Hematopoietic multipotent progenitor cell treated with erythropoietin and hydrocortisone succinate and interleukin-3 and kit ligand, for 6 days (in vitro differentiated cells): ENCODE results near the gene C15orf39.
"Not testable (repeated sequence)": the region's sequence is repeated elsewhere in the genome, so short reads cannot be mapped to it uniquely, and the experiment has no call there.

Experiments used
- DNase-seq: peaks from one replicate; pipeline ENCODE4 v3.0.0-alpha.2; 2015

C15orf39 gene

GRCh38 chr15:75201616-75202250, at the start of gene C15orf39:
TSS of gene C15orf39 (plus strand) at chr15:75201882. CDS start at chr15:75206049, 4,167 bp downstream.
- peak; percentile 89 for DNase-seq

DNA sequence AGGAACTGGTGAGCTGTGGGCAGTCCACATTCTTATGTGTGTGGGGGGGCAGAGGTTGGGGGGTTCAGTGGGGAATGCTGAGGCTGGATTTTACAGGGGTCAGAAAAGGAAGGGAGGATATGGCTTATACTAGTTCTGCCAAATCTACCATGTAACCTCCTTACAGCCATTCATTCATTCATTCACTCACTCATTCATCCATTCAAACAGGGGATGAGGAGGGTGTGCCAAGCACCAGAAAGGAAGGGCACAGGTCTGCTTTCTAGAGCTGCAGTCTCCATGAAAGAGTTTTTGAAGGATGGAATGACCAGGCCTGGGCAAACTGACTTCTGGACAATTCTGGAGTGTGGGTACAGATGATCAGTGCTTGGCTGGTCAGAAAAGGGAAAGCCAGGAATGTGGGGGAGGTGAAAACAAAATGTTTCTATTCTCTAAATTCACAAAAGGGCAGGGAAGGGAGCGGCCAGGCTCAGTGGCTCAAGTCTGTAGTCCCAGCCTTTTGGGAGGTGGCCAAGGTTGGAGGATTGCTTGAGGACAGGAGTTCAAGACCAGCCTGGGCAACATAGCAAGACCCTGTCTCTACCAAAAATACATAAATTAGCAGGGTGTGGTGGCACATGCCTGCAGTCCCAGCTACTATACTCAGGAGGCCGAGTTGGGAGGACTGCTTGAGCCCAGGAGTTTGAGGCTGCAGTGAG, 49.2 kb upstream of the C15orf39 start:
- DNase-seq, result peak; percentile 2

DNA sequence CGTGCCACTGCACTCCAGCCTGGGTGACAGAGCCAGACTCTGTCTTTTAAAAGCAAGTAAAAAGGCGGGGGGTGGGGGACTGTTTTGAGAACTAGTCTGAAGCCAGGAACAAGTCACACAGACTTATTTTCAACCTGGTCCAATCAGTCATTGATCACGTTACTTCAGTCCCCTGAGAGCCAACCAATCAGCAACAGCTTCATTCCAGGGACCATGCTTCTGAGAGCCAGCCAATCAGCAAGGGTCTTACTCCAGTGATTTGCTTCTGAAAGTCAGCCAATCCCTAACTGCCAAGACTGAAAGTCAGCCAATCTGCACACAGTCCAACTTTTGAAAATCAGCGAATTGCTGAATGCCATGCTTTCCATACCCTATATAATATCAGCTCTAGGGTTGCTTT, 48.6 kb upstream of the C15orf39 start:
- DNase-seq, result peak; percentile 92

DNA sequence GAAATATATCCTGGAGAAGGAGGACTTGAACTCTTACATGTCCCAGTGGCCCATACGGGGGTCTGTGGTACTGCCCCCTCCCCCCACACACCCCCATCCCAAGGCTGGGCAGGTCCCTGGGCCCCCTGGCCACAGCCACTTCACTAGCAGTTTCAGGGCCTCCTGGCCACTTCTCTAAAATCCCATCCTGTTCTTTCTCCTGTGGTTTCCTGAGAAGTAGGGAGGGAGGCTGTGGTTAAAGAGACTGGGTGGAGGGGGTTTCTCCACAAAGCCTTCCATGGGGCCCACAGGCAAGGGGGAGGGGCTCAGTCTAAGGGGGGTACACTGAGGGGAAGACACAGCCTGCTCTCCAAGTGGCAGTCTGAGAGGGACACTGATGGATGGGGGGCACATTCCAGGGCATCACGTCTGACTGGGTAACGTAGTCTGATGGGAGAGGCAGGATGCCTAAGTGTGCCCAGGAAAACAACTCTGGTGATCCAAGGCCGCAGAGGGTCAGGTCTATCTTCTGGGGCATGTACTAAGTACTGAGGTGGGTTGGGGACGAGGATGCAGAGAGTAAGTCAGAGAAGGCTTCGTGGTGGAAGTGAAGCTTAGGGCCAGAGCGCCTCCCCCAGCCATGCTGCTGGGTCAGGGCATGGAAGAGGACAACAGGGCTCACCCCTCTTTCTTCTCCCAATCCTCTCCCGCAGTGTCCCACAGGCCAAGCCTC, 48.0 kb upstream of the C15orf39 start:
- DNase-seq, result peak; percentile 72

DNA sequence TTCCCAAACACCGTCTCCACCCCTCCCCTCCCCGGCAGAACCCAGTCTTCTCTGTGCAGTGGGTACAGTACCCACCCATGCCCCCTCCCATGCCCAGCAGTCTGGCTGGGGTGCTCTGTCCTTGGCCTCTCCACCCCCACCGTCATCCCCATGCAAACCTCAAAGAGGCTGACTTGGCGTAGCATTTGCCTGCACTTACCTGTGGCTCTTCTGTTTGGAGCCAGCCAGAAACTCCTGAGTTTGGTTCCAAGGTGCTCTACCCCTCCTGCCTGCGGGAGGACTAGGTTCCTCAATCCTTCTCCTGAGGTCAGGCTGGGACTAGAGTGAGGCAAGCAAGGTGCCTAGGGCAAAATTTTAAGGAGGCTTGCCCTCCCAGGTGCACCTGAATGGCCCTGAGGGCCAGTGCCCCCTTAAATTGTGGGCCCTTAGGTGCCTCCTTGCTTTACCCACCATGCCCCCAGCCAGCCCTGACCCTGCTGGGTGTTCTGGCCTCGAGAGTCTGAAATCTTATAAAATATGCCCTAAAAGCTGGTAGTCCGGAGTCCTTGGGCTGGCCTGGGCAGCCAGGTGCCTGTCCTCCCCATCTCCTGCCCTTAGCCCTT, 47.1 kb upstream of the C15orf39 start:
- DNase-seq, result no peak

DNA sequence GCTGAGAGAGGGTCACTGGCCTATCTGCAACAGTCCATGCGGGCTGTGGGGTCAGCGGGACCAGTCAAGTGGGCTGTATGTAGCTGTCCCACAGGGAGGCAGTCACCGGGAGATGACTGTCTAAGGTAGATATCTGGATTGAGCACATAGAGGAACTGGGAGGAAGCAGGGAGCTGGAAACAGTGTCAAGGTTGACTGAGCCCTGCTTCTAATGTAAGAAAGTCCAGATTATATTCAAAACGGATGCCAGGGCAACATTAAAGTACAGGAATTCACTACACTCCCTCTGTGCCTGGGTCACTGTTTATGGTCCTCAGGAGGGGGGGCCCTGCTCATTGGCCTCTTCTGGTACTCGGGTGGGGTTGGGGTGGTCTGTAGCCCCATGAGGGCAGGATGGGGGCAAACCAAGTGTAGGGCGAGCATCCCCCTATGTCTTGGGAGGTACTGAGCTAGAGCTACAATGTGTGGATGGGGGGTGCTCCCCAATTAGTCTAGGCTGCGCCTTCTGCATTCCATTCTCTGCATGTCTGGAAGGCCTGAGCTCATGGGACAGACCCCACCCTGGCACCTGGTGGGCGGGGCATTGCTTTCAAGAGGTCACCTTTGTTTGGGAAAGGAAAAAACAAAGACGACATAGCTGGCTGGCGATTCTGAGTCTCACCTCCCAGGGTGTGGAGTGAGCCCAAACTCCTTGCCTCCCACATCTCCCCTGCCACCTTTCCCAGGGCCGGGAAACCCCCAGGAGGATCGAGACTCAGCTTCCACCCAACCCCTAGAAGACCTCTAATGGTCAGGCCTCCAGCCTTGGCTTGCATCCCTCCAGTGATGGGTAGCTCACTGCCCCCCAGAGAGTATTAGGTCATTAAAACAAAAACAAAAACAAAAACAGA, 45.1 kb upstream of the C15orf39 start:
- DNase-seq, result no peak

GRCh38 chr15:75158402-75158801, 43.3 kb upstream of the C15orf39 start:
- no peak for DNase-seq

GRCh38 chr15:75159244-75159643, 42.4 kb upstream of the C15orf39 start:
- DNase-seq, result peak; percentile 0

DNA sequence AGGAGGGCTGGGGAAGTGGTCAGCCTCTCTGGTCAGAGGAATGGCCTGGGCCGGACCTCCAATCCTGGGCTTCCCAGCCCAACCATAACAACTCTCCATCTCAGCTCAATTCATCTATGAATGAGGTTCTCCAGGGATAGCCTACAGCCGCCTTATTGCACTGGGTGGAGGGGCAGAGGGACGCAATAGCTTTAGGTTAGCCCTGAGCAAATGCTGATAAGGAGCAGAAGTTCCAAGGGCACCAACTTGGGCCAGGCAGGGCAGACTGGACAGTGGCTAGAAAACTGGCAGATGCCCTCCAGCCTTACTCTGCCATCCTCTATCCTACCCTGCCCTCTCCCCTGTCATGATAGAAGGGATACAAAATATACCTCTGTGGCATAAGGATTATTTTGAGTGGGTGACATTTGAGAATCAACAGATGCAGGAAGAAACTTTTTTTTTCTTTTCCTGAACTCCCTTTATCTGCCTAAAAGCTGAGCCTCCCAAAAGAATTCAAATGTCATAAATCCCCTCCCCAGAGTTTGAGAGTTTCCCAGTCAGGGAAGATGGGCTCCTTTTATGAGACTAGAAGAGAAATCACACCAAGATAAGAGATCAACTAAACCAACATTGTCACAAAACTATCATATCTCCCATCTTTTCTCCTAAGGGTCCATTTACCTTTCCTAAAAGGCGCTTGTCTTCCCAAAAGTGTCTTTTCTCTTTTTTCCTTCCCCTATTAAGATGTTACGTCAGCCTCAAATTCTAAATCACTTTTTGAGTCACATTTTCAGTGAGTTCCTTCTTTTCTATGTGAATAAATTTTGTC, 40.4 kb upstream of the C15orf39 start:
- no peak for DNase-seq

GRCh38 chr15:75161917-75162414, 39.7 kb upstream of the C15orf39 start:
- peak; percentile 65 for DNase-seq

GRCh38 chr15:75163150-75163564, 38.5 kb upstream of the C15orf39 start:
- DNase-seq, result peak; percentile 98

DNA sequence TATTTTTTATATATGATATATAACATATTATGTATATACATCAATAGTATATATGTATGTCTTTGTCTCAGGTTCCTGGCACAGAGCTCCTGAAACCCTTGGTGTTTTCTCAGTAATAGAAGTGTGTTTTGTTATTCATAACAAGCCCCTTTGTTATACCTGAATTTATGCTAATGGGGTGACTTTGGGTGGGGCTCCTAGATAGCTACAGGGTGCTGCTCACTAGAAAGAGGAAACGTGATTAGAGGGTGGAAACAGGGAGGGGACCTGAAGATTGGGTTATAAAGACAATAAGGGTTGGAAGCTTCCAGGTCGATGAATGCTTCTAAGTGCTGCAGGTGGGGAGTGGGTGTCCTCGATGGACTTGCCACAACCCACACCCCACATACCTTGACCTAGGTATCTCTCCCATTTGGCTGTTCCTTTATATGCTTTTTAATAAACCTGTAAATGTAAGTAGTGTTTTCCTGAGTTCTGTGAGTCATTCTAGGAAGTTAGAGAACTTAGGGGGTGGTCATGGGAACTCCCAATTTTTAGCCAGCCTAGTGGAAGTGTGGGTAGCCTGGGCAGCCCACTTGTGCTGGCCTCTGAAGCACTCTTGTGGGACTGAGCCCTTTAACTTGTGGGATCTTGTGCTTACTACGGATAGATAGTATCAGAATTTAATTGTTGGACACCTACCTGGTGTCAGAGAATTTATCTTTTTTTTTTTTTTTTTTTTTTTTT, 36.9 kb upstream of the C15orf39 start:
- DNase-seq, result peak; percentile 65

GRCh38 chr15:75166489-75167063, 35.1 kb upstream of the C15orf39 start:
- not testable (repeated sequence) for DNase-seq

- DNase-seq, result peak; percentile 93
These were observed 33.9 kb upstream of the C15orf39 start for GRCh38 chr15:75167588-75168350.

- DNase-seq, result no peak
These were observed 33.3 kb upstream of the C15orf39 start for GRCh38 chr15:75168374-75168773.

DNA sequence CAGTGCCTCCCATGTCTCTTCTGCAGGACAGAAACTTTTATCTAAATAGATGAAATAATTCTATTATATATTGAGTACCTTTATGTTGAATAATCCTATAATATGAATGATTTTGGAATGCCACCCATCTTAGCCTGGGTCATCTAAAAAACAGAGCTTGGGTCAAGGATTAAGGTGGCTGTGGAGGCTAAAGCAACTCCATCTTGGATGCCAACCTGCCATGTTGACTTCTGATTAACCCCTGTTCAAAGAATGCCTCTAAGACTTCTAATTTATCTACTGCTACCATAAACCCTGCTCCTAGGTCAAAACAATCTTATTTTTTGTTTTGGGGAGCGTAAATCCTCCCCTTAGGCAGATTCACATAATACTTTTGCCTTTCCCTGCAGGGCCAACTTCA, 31.5 kb upstream of the C15orf39 start:
- no peak for DNase-seq

DNA sequence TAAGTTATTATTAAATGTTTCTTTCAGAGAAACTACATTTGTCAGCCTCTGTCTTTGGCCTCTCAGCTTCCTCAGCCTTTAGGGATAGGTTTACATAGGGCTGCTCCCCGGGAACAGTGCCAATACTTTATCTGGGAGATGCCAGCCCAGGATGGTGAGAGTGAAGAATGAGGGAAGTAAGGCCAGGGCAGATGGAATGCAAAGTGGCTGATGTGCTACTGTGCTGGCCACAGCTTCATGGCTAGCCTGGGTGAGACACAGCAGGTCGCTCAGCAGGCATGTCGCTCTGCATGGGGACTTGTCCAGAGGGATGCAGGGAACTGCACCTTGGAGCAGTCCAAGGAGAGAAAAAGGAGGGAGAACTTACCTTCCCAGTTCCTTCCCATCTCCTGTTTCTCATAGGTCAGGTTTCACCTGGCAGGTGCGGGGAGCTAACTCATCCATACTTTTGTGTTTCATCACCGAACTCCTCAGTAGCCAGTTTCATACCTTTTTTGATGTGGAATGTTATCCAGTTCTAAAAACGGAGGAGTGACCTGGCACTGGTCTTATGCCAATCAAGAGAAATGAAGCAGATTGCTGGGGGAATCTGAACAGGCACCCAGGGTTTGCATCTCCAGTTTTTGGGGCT, 30.9 kb upstream of the C15orf39 start:
- DNase-seq, result peak; percentile 80

DNA sequence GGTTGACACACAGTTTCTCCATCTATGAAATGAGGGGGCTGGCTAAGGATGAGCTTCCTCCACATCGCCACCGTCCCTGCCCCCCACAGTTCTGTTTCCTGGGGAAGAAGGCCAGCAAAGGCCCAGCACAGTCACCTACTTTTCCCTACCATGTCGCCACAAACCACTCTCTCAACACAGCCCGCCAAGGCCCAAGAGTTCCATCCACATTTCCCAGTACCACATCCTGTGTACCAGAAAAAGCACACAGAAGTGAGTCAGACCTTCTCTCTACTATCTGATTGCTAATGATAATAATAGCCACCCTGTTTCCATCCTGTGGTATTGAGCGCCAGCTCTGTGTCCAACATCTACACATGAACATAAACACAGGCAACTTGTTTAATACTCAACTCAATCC, 30.3 kb upstream of the C15orf39 start:
- peak; percentile 79 for DNase-seq

DNA sequence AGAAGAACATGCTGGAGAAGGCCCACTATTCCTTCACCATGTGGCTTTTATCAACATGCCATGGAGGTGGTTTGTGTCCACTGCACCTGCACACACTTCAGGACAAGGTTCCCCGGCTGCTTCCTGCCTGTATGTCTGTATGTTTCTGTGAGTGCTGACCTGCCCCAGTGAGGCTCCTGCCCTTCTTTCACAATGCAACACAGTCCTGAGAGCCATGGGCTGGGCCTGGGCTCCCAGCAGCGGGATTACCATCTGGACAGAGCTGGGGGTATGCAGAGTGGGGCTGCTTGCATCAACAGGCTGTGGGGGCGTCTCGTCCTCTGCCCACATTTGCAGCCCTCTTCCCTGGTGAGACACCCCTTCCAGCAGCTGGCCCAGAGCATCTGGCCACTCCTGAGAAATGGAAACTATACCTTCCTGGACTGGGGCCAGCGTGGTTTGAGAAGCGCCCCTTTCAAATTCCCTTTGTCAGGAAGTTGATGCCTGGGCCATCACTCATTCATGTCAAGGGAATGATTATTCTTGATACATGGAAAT, 29.3 kb upstream of the C15orf39 start:
- DNase-seq, result no peak
